Activated CD4-positive, CD25-positive, alpha-beta regulatory T cell (primary cell): ENCODE measurements around the gene GKAP1.
"Not testable (repeated sequence)": the region's sequence is repeated elsewhere in the genome, so short reads cannot be mapped to it uniquely, and the experiment has no call there.

Experiments
- DNase-seq, 4 experiments: peaks; one replicate each; lab custom pipeline; 2025; lab: John Stamatoyannopoulos, UW

Gene GKAP1

GRCh38 chr9:83728591-83729368 is 88.8 kb downstream of the GKAP1 start:
- not testable (repeated sequence) for DNase-seq

- DNase-seq = no peak
Observed at GRCh38 chr9:83724436-83724835, 93.1 kb downstream of the GKAP1 start.

GRCh38 chr9:83722726-83723495 is 94.7 kb downstream of the GKAP1 start:
- DNase-seq = no peak

- DNase-seq = no peak
Observed at GRCh38 chr9:83721509-83721908, 96.1 kb downstream of the GKAP1 start.

- no peak for DNase-seq
Observed at GRCh38 chr9:83715794-83716193, 101.8 kb downstream of the GKAP1 start.

- DNase-seq = no peak
Observed at GRCh38 chr9:83715221-83715620, 102.3 kb downstream of the GKAP1 start.

- DNase-seq = no peak
Observed at GRCh38 chr9:83714329-83714728, 103.2 kb downstream of the GKAP1 start.

- DNase-seq = peak; percentile 15 to 39 (median 28)
Observed at GRCh38 chr9:83708515-83709158, 108.9 kb downstream of the GKAP1 start.

- DNase-seq = peak; percentile 82 to 88 (median 83)
Observed at GRCh38 chr9:83707768-83708514, 109.6 kb downstream of the GKAP1 start, which contains the start of gene UBQLN1. UBQLN1 (minus strand) TSS chr9:83707958; CDS start chr9:83707679, 279 bp downstream.

GRCh38 chr9:83707518-83707767 is 110.1 kb downstream of the GKAP1 start:
- peak in 2 of 4 experiments; percentile 67 to 72 for DNase-seq

GRCh38 chr9:83706676-83707517 is 110.7 kb downstream of the GKAP1 start:
- peak; percentile 21 to 47 (median 27) for DNase-seq

- DNase-seq = not testable (repeated sequence)
Observed at GRCh38 chr9:83705219-83705651, 112.3 kb downstream of the GKAP1 start.

GRCh38 chr9:83701769-83702168 is 115.8 kb downstream of the GKAP1 start:
- DNase-seq = no peak

GRCh38 chr9:83701286-83701685 is 116.3 kb downstream of the GKAP1 start:
- DNase-seq = no peak

GRCh38 chr9:83699615-83700014 is 118.0 kb downstream of the GKAP1 start:
- no peak for DNase-seq

GRCh38 chr9:83698976-83699585 is 118.5 kb downstream of the GKAP1 start:
- DNase-seq = no peak

GRCh38 chr9:83691492-83691891 is 126.1 kb downstream of the GKAP1 start:
- no peak for DNase-seq
